GM23338 (cell line): ENCODE measurements around the gene MAP3K21. TPM values are rescaled to one million over a fixed set of nuclear protein-coding genes. Genes with fewer than 3 reads are reported as not detected.

Experiments
- ATAC-seq: fragments of 200-7000 bp; cut with Tn5 transposase; 3 replicates; pipeline ENCODE4 v1.9.1; 2020
- DNase-seq: peaks from one replicate; pipeline ENCODE4 v3.0.0-alpha.2; 2015; ENCODE audit warnings: low spot score
- H2AFZ ChIP-seq: fragments of 200-600 bp; sonication (generic); 2 replicates; pipeline ENCODE4 v1.8.0; 2016; ENCODE audit warnings: antibody characterized with exemption, mild to moderate bottlenecking, moderate library complexity
- H3F3A ChIP-seq: fragments of 200-600 bp; sonication (generic); replicated peaks from 2 replicates; pipeline ENCODE4 v1.8.0; 2017; ENCODE audit warnings: antibody characterized with exemption, mixed run types, low read depth
- H3K27ac ChIP-seq: fragments of 200-600 bp; sonication (generic); 2 replicates; pipeline ENCODE4 v1.6.1; 2016; ENCODE audit warnings: low read depth
- H3K27me3 ChIP-seq: fragments of 200-600 bp; sonication (generic); 2 replicates; pipeline ENCODE4 v1.8.0; 2016; ENCODE audit warnings: mild to moderate bottlenecking, mixed run types, moderate library complexity; ENCODE audit not compliant: insufficient read depth
- H3K36me3 ChIP-seq: fragments of 200-600 bp; sonication (generic); 2 replicates; pipeline ENCODE4 v1.8.0; 2016; ENCODE audit warnings: mild to moderate bottlenecking; ENCODE audit not compliant: insufficient read depth
- H3K4me1 ChIP-seq: fragments of 200-600 bp; sonication (generic); 2 replicates; pipeline ENCODE4 v1.8.0; 2016; ENCODE audit warnings: mild to moderate bottlenecking, moderate library complexity; ENCODE audit not compliant: insufficient read depth
- H3K4me2 ChIP-seq: fragments of 200-600 bp; sonication (generic); 2 replicates; pipeline ENCODE4 v1.7.1; 2017; ENCODE audit warnings: mixed run types
- H3K4me3 ChIP-seq: fragments of 200-600 bp; sonication (generic); 2 replicates; pipeline ENCODE4 v1.6.1; 2016; ENCODE audit warnings: mixed run types
- H3K79me2 ChIP-seq: fragments of 200-600 bp; sonication (generic); replicated peaks from 2 replicates; pipeline ENCODE4 v1.8.0; 2017; ENCODE audit warnings: mild to moderate bottlenecking; ENCODE audit not compliant: insufficient read depth
- H3K9me2 ChIP-seq: fragments of 200-600 bp; sonication (generic); 2 replicates; pipeline ENCODE4 v1.8.0; 2017; ENCODE audit not compliant: insufficient read depth
- H4K20me1 ChIP-seq: fragments of 200-600 bp; sonication (generic); replicated peaks from 2 replicates; pipeline ENCODE4 v1.8.0; 2017; ENCODE audit warnings: mild to moderate bottlenecking; ENCODE audit not compliant: insufficient read depth
- H3K27ac Mint-ChIP-seq: 2 replicates; pipeline ENCODE4 v1.8.0; 2020; ENCODE audit warnings: inconsistent platforms, mild to moderate bottlenecking, moderate library complexity, mixed read lengths
- H3K27me3 Mint-ChIP-seq: 3 replicates; pipeline ENCODE4 v1.8.0; 2022; ENCODE audit warnings: low read depth, mild to moderate bottlenecking, moderate library complexity, mixed read lengths, inconsistent platforms; ENCODE audit not compliant: insufficient read depth, poor library complexity
- H3K36me3 Mint-ChIP-seq: 3 replicates; pipeline ENCODE4 v1.8.0; 2021; ENCODE audit warnings: low read depth, mild to moderate bottlenecking, inconsistent platforms, moderate library complexity, mixed read lengths
- H3K4me1 Mint-ChIP-seq: 3 replicates; pipeline ENCODE4 v1.8.0; 2020; ENCODE audit warnings: mild to moderate bottlenecking, inconsistent platforms, mixed read lengths
- H3K4me3 Mint-ChIP-seq: 3 replicates; pipeline ENCODE4 v1.8.0; 2021; ENCODE audit warnings: moderate library complexity, mild to moderate bottlenecking, inconsistent platforms, mixed read lengths
- H3K9me3 Mint-ChIP-seq: 3 replicates; pipeline ENCODE4 v1.8.0; 2020; ENCODE audit warnings: moderate library complexity, mild to moderate bottlenecking, inconsistent platforms, mixed read lengths
- CREB1 ChIP-seq: fragments of 250-450 bp; sonication (Bioruptor Pico); IDR thresholded peaks from 2 replicates; pipeline ENCODE4 v1.5.0; 2020; ENCODE audit warnings: low read depth, mild to moderate bottlenecking, moderate library complexity
- EZH2 ChIP-seq: fragments of 200-600 bp; sonication (generic); IDR thresholded peaks from one replicate; pipeline ENCODE4 v1.8.0; 2017; ENCODE audit warnings: antibody characterized with exemption, mild to moderate bottlenecking, low read depth; ENCODE audit not compliant: unreplicated experiment
- EZH2phosphoT487 ChIP-seq: fragments of 200-600 bp; sonication (generic); IDR thresholded peaks from one replicate; pipeline ENCODE4 v1.8.1; 2018; ENCODE audit warnings: antibody characterized with exemption; ENCODE audit not compliant: unreplicated experiment
- JUNB ChIP-seq: IDR thresholded peaks from one replicate; pipeline ENCODE4 v1.6.1; 2016; ENCODE audit warnings: antibody characterized with exemption; ENCODE audit not compliant: unreplicated experiment
- NANOG ChIP-seq: IDR thresholded peaks from 2 replicates; pipeline ENCODE4 v1.6.1; 2016; ENCODE audit warnings: antibody characterized with exemption, borderline replicate concordance
- POLR2AphosphoS5 ChIP-seq: IDR thresholded peaks from 2 replicates; pipeline ENCODE4 v1.6.1; 2016; ENCODE audit warnings: antibody characterized with exemption, low read depth
- STAT1 ChIP-seq: IDR thresholded peaks from one replicate; pipeline ENCODE4 v1.6.1; 2016; ENCODE audit warnings: antibody characterized with exemption; ENCODE audit not compliant: unreplicated experiment
- ZNF114 ChIP-seq: fragments of 250-450 bp; sonication (Bioruptor Pico); IDR thresholded peaks from 2 replicates; pipeline ENCODE4 v1.5.0; 2020; ENCODE audit warnings: mild to moderate bottlenecking, moderate library complexity
- ZNF331 ChIP-seq: fragments of 250-450 bp; sonication (Bioruptor Pico); IDR thresholded peaks from 2 replicates; pipeline ENCODE4 v1.5.0; 2020; ENCODE audit warnings: low read depth, mild to moderate bottlenecking, moderate library complexity
- polyA plus RNA-seq: library from polyadenylated mRNA; unstranded; fragments of >200 nt; fragmentation: Nextera tagmentation; extraction: Ambion mirVana; gene quantifications from 2 replicates; pipeline ENCODE4 v1.2.1, GENCODE V29; 2016
- total RNA-seq: library from RNA; depleted of rRNA; stranded (reverse); fragments of >200 nt; shearing (Covaris generic); gene quantifications from 2 replicates; pipeline ENCODE4 v1.2.3, GENCODE V29; 2014
- TF ChIP-seq, protein P1 (sequence below): IDR thresholded peaks from one replicate; pipeline ENCODE4 v1.6.1; 2018; ENCODE audit warnings: antibody characterized with exemption; ENCODE audit not compliant: unreplicated experiment
- TF ChIP-seq, protein P2 (sequence below): fragments of 250-450 bp; sonication (Bioruptor Pico); IDR thresholded peaks from 2 replicates; pipeline ENCODE4 v1.5.0; 2020; ENCODE audit warnings: mild to moderate bottlenecking, moderate library complexity
- TF ChIP-seq, protein P3 (sequence below): IDR thresholded peaks from 2 replicates; pipeline ENCODE4 v1.6.1; 2016; ENCODE audit warnings: antibody characterized with exemption
- TF ChIP-seq, protein P4 (sequence below), 2 experiments: fragments of 200-600 bp in 1 of 2; sonication (generic) in 1 of 2; conservative IDR thresholded peaks; 2 replicates each; pipeline versions ENCODE4 v1.5.1 to v1.6.1; 2016 to 2017; ENCODE audit warnings: antibody characterized with exemption in 2 of 2, low read depth in 2 of 2, mild to moderate bottlenecking in 2 of 2, moderate library complexity in 1 of 2

MAP3K21 gene
- total and polyA plus RNA-seq, 2 experiments from 2014 or later = 11.7 to 40.1 TPM

DNA sequence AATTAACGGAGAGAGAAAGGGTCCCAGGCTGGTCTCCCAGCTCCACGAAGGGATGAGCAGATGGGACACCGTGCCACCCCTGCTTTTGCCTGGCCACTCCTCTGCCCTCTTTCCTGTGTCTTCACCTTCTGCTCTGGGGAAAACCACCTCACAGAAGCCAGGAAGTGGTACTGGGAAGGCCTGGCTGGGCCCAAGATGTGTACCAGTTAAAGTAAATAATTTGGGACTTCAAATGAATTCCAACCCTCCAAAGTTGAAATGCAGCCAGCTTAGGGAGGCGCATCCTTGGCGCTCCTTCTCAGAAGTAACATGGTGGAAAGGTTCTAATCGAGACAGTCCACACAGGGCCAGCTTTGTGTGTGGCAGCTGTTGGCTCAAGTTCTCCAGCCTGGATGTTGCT is 45.7 kb downstream of the MAP3K21 start:
- Mint-ChIP-seq H3K27ac (no peak overlapping the region), H3K27me3 (peaks cover 3% of the 10 kb centered on the region), H3K4me1 (peaks cover 26% of the 10 kb centered on the region), H3K4me3 (no peak overlapping the region), H3K36me3 (peaks cover 28% of the 10 kb centered on the region; the same call in 2 of the 3 replicates), H3K9me3 (no peaks in the 10 kb centered on the region)
- no peaks in the 10 kb centered on the region for H3K9me2 ChIP-seq
- H3K79me2 ChIP-seq = no peaks in the 10 kb centered on the region
- peaks cover 18% of the 10 kb centered on the region for H3K4me1 ChIP-seq
- TF ChIP-seq STAT1 = no peak
- TF ChIP-seq, protein P1, sequence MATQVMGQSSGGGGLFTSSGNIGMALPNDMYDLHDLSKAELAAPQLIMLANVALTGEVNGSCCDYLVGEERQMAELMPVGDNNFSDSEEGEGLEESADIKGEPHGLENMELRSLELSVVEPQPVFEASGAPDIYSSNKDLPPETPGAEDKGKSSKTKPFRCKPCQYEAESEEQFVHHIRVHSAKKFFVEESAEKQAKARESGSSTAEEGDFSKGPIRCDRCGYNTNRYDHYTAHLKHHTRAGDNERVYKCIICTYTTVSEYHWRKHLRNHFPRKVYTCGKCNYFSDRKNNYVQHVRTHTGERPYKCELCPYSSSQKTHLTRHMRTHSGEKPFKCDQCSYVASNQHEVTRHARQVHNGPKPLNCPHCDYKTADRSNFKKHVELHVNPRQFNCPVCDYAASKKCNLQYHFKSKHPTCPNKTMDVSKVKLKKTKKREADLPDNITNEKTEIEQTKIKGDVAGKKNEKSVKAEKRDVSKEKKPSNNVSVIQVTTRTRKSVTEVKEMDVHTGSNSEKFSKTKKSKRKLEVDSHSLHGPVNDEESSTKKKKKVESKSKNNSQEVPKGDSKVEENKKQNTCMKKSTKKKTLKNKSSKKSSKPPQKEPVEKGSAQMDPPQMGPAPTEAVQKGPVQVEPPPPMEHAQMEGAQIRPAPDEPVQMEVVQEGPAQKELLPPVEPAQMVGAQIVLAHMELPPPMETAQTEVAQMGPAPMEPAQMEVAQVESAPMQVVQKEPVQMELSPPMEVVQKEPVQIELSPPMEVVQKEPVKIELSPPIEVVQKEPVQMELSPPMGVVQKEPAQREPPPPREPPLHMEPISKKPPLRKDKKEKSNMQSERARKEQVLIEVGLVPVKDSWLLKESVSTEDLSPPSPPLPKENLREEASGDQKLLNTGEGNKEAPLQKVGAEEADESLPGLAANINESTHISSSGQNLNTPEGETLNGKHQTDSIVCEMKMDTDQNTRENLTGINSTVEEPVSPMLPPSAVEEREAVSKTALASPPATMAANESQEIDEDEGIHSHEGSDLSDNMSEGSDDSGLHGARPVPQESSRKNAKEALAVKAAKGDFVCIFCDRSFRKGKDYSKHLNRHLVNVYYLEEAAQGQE = no peak
- TF ChIP-seq, protein P2, sequence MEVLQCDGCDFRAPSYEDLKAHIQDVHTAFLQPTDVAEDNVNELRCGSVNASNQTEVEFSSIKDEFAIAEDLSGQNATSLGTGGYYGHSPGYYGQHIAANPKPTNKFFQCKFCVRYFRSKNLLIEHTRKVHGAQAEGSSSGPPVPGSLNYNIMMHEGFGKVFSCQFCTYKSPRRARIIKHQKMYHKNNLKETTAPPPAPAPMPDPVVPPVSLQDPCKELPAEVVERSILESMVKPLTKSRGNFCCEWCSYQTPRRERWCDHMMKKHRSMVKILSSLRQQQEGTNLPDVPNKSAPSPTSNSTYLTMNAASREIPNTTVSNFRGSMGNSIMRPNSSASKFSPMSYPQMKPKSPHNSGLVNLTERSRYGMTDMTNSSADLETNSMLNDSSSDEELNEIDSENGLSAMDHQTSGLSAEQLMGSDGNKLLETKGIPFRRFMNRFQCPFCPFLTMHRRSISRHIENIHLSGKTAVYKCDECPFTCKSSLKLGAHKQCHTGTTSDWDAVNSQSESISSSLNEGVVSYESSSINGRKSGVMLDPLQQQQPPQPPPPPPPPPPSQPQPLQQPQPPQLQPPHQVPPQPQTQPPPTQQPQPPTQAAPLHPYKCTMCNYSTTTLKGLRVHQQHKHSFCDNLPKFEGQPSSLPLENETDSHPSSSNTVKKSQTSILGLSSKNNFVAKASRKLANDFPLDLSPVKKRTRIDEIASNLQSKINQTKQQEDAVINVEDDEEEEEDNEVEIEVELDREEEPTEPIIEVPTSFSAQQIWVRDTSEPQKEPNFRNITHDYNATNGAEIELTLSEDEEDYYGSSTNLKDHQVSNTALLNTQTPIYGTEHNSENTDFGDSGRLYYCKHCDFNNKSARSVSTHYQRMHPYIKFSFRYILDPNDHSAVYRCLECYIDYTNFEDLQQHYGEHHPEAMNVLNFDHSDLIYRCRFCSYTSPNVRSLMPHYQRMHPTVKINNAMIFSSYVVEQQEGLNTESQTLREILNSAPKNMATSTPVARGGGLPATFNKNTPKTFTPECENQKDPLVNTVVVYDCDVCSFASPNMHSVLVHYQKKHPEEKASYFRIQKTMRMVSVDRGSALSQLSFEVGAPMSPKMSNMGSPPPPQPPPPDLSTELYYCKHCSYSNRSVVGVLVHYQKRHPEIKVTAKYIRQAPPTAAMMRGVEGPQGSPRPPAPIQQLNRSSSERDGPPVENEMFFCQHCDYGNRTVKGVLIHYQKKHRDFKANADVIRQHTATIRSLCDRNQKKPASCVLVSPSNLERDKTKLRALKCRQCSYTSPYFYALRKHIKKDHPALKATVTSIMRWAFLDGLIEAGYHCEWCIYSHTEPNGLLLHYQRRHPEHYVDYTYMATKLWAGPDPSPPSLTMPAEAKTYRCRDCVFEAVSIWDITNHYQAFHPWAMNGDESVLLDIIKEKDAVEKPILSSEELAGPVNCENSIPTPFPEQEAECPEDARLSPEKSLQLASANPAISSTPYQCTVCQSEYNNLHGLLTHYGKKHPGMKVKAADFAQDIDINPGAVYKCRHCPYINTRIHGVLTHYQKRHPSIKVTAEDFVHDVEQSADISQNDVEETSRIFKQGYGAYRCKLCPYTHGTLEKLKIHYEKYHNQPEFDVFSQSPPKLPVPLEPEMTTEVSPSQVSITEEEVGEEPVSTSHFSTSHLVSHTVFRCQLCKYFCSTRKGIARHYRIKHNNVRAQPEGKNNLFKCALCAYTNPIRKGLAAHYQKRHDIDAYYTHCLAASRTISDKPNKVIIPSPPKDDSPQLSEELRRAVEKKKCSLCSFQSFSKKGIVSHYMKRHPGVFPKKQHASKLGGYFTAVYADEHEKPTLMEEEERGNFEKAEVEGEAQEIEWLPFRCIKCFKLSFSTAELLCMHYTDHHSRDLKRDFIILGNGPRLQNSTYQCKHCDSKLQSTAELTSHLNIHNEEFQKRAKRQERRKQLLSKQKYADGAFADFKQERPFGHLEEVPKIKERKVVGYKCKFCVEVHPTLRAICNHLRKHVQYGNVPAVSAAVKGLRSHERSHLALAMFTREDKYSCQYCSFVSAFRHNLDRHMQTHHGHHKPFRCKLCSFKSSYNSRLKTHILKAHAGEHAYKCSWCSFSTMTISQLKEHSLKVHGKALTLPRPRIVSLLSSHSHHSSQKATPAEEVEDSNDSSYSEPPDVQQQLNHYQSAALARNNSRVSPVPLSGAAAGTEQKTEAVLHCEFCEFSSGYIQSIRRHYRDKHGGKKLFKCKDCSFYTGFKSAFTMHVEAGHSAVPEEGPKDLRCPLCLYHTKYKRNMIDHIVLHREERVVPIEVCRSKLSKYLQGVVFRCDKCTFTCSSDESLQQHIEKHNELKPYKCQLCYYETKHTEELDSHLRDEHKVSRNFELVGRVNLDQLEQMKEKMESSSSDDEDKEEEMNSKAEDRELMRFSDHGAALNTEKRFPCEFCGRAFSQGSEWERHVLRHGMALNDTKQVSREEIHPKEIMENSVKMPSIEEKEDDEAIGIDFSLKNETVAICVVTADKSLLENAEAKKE (CRISPR knock-in tag) = no peak
- no peak for TF ChIP-seq ZNF331
- no peak for TF ChIP-seq JUNB
- TF ChIP-seq, protein P3, sequence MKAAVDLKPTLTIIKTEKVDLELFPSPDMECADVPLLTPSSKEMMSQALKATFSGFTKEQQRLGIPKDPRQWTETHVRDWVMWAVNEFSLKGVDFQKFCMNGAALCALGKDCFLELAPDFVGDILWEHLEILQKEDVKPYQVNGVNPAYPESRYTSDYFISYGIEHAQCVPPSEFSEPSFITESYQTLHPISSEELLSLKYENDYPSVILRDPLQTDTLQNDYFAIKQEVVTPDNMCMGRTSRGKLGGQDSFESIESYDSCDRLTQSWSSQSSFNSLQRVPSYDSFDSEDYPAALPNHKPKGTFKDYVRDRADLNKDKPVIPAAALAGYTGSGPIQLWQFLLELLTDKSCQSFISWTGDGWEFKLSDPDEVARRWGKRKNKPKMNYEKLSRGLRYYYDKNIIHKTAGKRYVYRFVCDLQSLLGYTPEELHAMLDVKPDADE = no peak
- no peak for TF ChIP-seq POLR2AphosphoS5
- no peak for TF ChIP-seq EZH2phosphoT487
- no peak for TF ChIP-seq NANOG
- TF ChIP-seq CREB1 = no peak
- TF ChIP-seq, protein P4, sequence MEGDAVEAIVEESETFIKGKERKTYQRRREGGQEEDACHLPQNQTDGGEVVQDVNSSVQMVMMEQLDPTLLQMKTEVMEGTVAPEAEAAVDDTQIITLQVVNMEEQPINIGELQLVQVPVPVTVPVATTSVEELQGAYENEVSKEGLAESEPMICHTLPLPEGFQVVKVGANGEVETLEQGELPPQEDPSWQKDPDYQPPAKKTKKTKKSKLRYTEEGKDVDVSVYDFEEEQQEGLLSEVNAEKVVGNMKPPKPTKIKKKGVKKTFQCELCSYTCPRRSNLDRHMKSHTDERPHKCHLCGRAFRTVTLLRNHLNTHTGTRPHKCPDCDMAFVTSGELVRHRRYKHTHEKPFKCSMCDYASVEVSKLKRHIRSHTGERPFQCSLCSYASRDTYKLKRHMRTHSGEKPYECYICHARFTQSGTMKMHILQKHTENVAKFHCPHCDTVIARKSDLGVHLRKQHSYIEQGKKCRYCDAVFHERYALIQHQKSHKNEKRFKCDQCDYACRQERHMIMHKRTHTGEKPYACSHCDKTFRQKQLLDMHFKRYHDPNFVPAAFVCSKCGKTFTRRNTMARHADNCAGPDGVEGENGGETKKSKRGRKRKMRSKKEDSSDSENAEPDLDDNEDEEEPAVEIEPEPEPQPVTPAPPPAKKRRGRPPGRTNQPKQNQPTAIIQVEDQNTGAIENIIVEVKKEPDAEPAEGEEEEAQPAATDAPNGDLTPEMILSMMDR (conservative IDR thresholded peaks at IDR 0.05; ENCODE audit: low read depth in 2 of 2) = no peak
- no peak for TF ChIP-seq ZNF114
- TF ChIP-seq EZH2 = no peak
- no peak overlapping the region for H3K4me3 ChIP-seq
- H3K27me3 ChIP-seq = no peaks in the 10 kb centered on the region
- DNase-seq (no peak), ATAC-seq (no peak)
- no peak overlapping the region for H3K27ac ChIP-seq
- no peaks in the 10 kb centered on the region for H3F3A ChIP-seq
- H2AFZ ChIP-seq = no peak overlapping the region
- no peak overlapping the region for H3K4me2 ChIP-seq
- H3K36me3 ChIP-seq = no peaks in the 10 kb centered on the region
- H4K20me1 ChIP-seq = no peaks in the 10 kb centered on the region
